ENCODE results near the gene VSIR.

Gene VSIR

DNA sequence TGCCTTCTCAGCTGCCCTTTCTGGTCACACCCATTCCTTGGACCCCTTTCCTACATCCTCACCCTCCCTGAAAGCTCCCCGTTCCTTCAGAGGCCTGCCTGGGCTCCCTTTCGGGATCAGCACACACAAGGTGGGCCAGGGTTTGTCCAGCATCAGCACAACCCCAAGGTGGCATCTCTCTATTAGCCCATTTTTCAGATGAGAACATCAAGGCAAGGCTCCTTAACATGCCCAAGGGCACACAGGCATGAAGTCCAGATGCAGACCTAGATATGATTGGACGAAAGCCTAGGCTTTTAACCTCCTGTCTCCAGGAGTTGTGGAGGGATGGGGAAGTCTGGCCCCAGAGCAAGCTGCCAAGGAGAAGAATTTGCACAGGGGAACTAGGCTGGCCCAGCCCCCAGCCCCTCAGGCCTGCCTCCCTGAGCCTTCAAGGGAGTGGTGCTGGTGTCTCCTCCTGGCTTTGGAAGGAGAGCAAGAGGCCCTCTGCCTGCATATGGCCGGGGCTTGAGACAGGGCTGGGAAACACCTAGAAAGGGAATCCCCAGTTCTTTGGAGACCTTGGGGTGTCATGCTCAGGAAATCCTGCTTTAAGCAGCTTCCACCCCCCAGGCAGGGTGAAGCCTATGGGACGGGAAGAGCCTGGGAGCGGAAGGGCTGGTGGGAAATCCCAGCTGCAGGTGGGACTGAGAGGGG lies 9.0 kb upstream of the VSIR start:
- TF ChIP-seq, protein P1, sequence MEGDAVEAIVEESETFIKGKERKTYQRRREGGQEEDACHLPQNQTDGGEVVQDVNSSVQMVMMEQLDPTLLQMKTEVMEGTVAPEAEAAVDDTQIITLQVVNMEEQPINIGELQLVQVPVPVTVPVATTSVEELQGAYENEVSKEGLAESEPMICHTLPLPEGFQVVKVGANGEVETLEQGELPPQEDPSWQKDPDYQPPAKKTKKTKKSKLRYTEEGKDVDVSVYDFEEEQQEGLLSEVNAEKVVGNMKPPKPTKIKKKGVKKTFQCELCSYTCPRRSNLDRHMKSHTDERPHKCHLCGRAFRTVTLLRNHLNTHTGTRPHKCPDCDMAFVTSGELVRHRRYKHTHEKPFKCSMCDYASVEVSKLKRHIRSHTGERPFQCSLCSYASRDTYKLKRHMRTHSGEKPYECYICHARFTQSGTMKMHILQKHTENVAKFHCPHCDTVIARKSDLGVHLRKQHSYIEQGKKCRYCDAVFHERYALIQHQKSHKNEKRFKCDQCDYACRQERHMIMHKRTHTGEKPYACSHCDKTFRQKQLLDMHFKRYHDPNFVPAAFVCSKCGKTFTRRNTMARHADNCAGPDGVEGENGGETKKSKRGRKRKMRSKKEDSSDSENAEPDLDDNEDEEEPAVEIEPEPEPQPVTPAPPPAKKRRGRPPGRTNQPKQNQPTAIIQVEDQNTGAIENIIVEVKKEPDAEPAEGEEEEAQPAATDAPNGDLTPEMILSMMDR (IDR thresholded peaks at IDR 0.05; ENCODE audit: low read depth, low read length): no peak
- no peak for DNase-seq (ENCODE audit: low read depth, low spot score)
- in situ Hi-C loops (cut with HindIII; ENCODE audit: low sequenced_read_pairs): no loop called here
- no peak overlapping the region for H3K4me3 ChIP-seq (ENCODE audit: low read depth, low read length)

DNA sequence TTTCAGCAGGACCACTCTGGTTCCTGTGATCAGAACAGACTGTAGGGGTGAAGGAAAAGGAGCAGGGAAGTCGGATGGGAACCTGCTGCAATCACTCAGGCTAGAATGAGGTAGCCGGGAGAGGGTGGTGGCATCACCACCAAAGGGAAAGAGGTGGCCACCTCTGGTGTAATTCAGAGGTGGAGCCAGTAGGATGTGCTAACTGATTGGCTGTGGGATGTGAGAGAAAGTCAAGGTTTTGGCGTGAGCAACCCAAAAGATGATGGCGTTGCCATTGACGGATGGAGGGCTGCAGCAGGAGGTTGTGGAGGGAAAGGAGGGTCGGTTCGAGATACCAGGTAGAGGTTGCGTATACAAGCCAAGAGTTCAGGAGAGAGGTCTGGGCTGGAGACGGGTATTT lies 7.4 kb upstream of the VSIR start:
- TF ChIP-seq, protein P1 (IDR thresholded peaks at IDR 0.05; ENCODE audit: low read depth, low read length): no peak
- no peak overlapping the region for H3K4me3 ChIP-seq (ENCODE audit: low read depth, low read length)
- in situ Hi-C loops (cut with HindIII; ENCODE audit: low sequenced_read_pairs): no loop called here
- DNase-seq (ENCODE audit: low read depth, low spot score): no peak

GRCh38 chr10:71780156-71780555 lies 6.8 kb upstream of the VSIR start:
- DNase-seq (ENCODE audit: low read depth, low spot score): no peak
- in situ Hi-C loops (cut with HindIII; ENCODE audit: low sequenced_read_pairs): no loop called here
- TF ChIP-seq, protein P1 (IDR thresholded peaks at IDR 0.05; ENCODE audit: low read depth, low read length): no peak
- no peak overlapping the region for H3K4me3 ChIP-seq (ENCODE audit: low read depth, low read length)

DNA sequence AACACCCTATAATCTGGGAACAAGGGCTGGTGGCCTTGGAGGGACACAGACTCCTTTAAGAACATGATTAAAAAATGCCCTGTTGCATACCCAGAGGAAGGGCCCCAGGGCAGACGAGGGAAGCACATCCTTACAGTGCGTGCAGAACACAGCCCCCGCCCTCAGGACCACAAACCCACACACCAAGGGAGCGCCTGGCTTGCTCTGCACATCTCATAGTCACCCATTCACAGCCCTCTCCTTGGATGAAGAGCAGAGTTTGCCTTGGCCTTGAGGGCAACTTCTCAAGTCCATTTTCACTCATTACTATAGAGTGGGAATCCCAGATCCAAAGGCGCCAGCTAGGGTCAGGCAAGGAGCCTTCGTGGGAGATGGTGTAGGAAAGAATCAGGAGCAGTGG lies 6.3 kb upstream of the VSIR start:
- H3K4me3 ChIP-seq (ENCODE audit: low read depth, low read length): no peak overlapping the region
- TF ChIP-seq, protein P1 (IDR thresholded peaks at IDR 0.05; ENCODE audit: low read depth, low read length): no peak
- in situ Hi-C loops (cut with HindIII; ENCODE audit: low sequenced_read_pairs): no loop called here
- no peak for DNase-seq (ENCODE audit: low read depth, low spot score)

DNA sequence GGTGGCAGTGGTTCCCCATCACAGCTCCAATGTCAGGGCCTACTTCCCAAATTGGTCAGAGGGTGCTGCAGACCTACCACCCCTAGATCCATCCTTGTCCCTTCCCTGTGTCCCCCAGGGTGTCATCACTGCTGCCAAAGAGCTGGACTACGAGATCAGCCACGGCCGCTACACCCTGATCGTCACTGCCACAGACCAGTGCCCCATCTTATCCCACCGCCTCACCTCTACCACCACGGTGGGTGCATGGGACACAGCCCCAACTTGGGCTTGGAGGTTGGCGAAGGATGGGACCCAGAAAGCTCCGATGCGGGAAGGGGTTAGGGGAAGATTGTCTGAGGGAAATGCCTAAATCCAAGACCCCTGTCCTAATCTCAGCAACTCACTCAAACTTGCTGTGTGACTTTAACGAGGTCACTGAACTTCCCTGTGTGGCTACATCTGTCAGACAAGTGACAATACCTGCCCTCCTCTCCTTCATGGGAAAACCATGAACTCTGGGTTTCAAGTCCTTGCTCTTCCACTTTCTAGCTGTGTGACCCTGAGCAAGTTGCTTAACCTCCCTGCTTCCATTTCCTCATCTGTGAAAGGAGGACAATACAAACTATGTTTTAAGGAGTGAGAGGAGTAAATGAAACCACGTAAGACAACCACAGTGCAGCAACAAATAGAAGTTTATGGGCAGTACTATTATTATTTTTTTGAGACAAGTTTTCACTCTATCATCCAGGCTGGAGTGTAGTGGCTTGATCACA lies 4.9 kb upstream of the VSIR start:
- no peak overlapping the region for H3K4me3 ChIP-seq (ENCODE audit: low read depth, low read length)
- TF ChIP-seq, protein P1 (IDR thresholded peaks at IDR 0.05; ENCODE audit: low read depth, low read length): no peak
- in situ Hi-C loops (cut with HindIII; ENCODE audit: low sequenced_read_pairs): no loop called here
- no peak for DNase-seq (ENCODE audit: low read depth, low spot score)

GRCh38 chr10:71777213-71777985 lies 4.1 kb upstream of the VSIR start:
- TF ChIP-seq, protein P1 (IDR thresholded peaks at IDR 0.05; ENCODE audit: low read depth, low read length): no peak
- H3K4me3 ChIP-seq (ENCODE audit: low read depth, low read length): no peak overlapping the region
- in situ Hi-C loops (cut with HindIII; ENCODE audit: low sequenced_read_pairs): no loop called here
- DNase-seq (ENCODE audit: low read depth, low spot score): no peak

All from astrocyte of the spinal cord (primary cell).